ENCODE data around the gene NOB1.

- TF ChIP-seq EZH2 (IDR thresholded peaks at IDR 0.05; ENCODE audit: borderline replicate concordance, insufficient read depth, low read depth, low read length, poor library complexity, severe bottlenecking) (no peak), CTCF (IDR thresholded peaks at IDR 0.05) (no peak)
These were observed 56.3 kb downstream of the NOB1 start for GRCh38 chr16:69698404-69698803.

Data from B cell (primary cell).